Measurements from ENCODE around the gene KCTD5.

The KCTD5 gene

DNA sequence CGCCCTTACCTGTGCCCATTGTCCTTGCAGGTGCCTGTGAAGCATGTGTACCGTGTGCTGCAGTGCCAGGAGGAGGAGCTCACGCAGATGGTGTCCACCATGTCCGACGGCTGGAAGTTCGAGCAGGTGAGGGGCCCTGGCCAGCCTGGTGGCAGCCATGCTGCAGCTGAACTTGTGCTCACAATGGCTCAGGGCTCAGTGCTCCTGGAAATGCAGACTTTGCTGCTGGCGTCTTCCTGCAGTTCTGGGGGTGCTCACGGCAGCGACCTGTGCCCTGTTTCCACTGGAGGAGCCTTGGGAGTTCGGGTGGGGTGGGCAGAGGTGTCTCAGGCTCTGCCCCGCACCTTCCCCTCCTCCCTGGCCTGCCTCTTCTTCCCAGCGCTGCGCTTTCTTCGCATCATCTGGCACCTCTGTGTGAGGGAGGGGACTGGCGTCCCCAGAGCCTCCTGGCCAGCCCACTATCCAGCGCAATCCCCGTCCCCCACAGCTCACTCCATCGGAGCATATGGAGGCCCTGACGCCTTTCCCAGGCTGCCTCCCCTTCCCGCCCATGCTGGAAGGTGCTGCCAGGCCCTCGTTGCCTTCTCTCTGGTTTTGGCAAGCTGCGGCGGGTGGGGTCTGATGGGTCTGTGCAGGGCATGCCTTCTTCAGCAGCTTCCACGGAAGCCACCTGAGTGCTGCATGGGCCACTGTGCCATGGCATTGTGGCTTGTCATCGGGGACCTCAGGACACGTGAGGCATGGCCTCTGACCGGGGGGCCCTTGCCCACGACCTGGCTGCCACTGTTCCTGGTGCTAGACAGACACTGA, 17.7 kb downstream of the KCTD5 start:
- H3K4me3 ChIP-seq (ENCODE audit: low read depth, low read length) = no peak overlapping the region
- DNase-seq (ENCODE audit: low read depth) = no peak
- TF ChIP-seq, protein P1, sequence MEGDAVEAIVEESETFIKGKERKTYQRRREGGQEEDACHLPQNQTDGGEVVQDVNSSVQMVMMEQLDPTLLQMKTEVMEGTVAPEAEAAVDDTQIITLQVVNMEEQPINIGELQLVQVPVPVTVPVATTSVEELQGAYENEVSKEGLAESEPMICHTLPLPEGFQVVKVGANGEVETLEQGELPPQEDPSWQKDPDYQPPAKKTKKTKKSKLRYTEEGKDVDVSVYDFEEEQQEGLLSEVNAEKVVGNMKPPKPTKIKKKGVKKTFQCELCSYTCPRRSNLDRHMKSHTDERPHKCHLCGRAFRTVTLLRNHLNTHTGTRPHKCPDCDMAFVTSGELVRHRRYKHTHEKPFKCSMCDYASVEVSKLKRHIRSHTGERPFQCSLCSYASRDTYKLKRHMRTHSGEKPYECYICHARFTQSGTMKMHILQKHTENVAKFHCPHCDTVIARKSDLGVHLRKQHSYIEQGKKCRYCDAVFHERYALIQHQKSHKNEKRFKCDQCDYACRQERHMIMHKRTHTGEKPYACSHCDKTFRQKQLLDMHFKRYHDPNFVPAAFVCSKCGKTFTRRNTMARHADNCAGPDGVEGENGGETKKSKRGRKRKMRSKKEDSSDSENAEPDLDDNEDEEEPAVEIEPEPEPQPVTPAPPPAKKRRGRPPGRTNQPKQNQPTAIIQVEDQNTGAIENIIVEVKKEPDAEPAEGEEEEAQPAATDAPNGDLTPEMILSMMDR (IDR thresholded peaks at IDR 0.05; ENCODE audit: control insufficient read depth, extremely low read depth, insufficient read depth) = no peak

DNA sequence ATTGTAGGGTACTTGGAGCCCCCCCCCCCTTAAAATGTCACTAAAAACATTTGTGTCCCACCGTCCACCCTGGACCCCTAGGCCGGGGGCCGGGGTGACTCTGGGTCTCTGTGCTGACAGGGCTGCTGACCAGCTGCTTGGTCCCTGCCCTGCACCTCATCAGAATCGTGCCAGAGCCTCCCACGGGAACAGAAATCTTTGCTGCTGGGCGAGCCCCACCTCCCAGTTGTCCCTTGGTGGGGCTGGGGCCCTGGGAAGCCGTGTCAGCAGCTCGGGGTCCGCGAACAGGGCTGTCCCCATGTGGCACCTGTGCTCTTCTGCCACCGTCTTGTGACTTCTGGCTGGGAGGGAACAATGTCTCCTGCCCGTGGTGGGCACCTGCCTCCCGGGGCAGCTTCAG, 18.5 kb downstream of the KCTD5 start:
- TF ChIP-seq, protein P1 (IDR thresholded peaks at IDR 0.05; ENCODE audit: control insufficient read depth, extremely low read depth, insufficient read depth) = no peak
- no peak overlapping the region for H3K4me3 ChIP-seq (ENCODE audit: low read depth, low read length)
- DNase-seq (ENCODE audit: low read depth) = no peak

DNA sequence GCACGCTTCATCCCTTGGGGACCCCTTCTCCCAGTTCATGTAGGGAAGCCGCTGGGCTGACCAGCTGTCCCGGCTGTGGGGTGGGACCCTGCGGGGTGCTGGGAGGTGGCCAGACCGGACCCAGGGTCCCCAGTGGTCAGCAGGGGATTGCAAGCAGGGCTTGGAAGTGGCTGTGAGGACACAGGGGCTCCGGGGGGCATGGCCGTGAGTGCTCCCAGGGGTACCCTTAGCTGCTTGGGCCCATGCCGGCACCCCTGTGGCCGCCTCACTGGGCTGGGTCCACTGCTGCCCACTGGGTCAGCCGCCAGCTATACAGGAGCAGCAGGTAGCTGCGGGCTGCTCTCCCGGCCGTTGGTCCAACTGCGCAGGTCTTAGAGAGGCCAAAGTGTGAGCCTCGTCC, 18.9 kb downstream of the KCTD5 start:
- no peak overlapping the region for H3K4me3 ChIP-seq (ENCODE audit: low read depth, low read length)
- TF ChIP-seq, protein P1 (IDR thresholded peaks at IDR 0.05; ENCODE audit: control insufficient read depth, extremely low read depth, insufficient read depth) = no peak
- DNase-seq (ENCODE audit: low read depth) = no peak

DNA sequence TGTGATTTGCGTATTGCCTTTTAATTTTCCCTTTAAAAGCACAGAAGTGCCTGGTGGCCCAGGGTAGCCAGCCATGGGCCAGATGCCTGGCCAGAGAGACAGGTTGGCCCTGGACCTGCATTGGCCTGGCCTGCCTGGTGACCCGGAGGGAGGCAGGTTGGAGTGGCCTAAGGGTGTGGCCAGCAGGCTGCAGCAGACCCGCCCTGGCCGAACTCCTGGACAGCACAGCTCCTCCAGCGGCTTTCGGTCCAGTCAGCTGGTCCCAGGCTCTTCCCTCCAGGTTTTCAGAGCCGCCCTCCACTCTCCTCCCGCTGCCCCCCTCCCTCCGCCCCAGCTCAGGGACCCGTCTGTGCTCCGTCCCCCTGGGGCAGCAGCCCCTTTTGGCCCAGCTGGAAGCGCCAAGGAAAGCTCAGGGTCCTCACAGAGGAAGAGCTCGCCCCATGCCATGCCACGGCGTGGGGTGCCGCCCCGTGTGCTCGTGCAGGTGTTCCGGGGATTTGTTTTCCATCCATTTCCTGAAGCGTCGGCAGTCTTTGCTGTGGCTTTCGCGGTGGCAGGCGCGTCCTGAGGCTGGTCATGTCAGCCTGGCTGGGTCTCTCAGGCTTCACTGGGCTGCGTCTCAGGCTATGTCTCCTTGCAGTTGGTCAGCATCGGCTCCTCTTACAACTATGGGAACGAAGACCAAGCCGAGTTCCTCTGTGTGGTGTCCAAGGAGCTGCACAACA, 19.6 kb downstream of the KCTD5 start:
- DNase-seq (ENCODE audit: low read depth) = no peak
- TF ChIP-seq, protein P1 (IDR thresholded peaks at IDR 0.05; ENCODE audit: control insufficient read depth, extremely low read depth, insufficient read depth) = no peak

DNA sequence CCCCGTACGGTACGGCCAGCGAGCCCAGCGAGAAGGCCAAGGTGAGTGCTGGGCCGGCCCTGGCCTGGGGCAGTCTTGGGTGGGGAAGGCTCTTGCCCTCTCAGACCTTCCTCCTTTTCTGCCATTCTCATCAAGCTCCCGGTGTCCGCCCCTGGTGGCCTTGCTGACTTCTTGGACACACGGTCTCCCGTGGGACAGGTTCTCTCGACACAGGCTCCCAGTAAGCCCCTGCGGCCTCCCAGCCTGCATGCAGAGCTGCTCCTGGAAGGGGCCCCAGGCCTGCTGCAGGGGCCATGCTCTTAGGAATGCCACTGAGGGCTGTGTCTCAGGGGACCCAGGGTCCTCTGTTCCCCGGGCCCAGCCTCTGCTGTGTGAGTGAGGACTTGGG, 20.1 kb downstream of the KCTD5 start:
- no peak for DNase-seq (ENCODE audit: low read depth)
- no peak overlapping the region for H3K4me3 ChIP-seq (ENCODE audit: low read depth, low read length)
- TF ChIP-seq, protein P1 (IDR thresholded peaks at IDR 0.05; ENCODE audit: control insufficient read depth, extremely low read depth, insufficient read depth) = no peak

More for the DNA sequence above, 19.6 kb downstream of the KCTD5 start:
- no peak overlapping the region for H3K4me3 ChIP-seq (ENCODE audit: low read depth, low read length)

DNA sequence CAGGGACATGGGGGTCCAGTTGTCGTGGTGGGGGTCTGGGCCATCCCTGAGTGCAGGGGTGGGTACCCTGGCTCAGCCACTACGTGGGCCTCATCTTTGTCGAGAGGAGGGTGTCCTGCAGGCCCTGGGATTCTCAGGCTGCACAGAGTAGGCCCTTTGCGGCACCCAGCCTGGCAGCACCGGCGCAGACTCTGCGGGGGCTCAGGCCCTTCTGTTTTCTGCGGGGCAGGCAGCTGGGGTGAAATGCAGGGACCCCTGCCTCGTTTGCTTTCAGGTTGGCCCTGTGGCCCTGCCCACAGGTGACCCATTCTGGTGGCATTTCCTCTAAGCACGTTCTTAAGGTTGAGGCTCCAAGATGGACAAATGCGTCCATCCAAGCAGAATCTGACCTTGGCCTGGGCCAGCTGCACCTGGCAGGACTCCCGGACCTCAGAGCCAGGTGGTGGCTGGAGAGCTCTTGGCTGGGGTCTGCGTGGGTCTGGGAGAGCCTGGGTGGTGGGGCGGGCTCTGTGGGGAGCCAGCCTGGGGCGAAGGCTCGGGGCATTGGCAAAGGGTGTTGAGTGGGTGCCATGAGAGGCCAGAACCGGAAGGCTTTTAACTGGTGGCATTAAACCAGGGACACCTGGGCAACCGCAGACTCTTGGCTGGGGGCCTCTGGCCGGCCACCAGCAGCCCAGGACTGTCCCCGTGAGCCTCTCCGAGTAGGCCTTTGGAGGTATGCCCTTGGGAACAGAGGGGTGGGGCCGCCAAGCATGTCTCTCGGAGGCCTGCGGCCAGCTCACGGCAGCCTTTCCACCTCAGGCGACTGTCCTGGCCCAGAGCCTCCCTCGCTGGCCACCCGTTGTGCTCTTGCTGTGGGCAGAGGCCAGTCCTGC, 20.8 kb downstream of the KCTD5 start:
- TF ChIP-seq, protein P1 (IDR thresholded peaks at IDR 0.05; ENCODE audit: control insufficient read depth, extremely low read depth, insufficient read depth) = no peak
- DNase-seq (ENCODE audit: low read depth) = peak; percentile 94
- no peak overlapping the region for H3K4me3 ChIP-seq (ENCODE audit: low read depth, low read length)

Measured in LNCaP clone FGC (cell line).